ENCODE results near the gene IPCEF1. TPM values are rescaled to one million over a fixed set of nuclear protein-coding genes. Genes with fewer than 3 reads are reported as not detected.

The IPCEF1 gene
- total and polyA plus RNA-seq, 2 of the 8 experiments (the other 6 are each of a cell fraction or from before 2014, with no cell fraction given): 0.41 to 0.78 TPM

- Histone ChIP-seq H3K18ac (ENCODE audit: extremely low read depth, low read length) (no peak overlapping the region), H3K4me3 (ENCODE audit: extremely low read depth in 1 of 4, insufficient read depth in 2 of 4, low read depth in 3 of 4, low read length in 4 of 4) (no peak overlapping the region), H3K79me1 (ENCODE audit: low read depth, low read length) (no peaks in the 10 kb centered on the region), H3K23ac (ENCODE audit: insufficient read length) (no peak overlapping the region), H3K4ac (replicated peaks; ENCODE audit: insufficient read length, low read depth, low read length) (no peak overlapping the region), H2BK12ac (ENCODE audit: low read depth, low read length) (no peak overlapping the region), H3K4me1 (replicated peaks in 1 of 4; ENCODE audit: control insufficient read depth in 3 of 4, insufficient read depth in 4 of 4, low read length in 3 of 4) (no peaks in the 10 kb centered on the region), H2BK15ac (ENCODE audit: low read length) (no peak overlapping the region), H4K91ac (replicated peaks; ENCODE audit: insufficient read length, low read length) (no peak overlapping the region), H3K27ac (ENCODE audit: low read depth, low read length) (no peak overlapping the region), H3K14ac (ENCODE audit: insufficient read length) (no peak overlapping the region), H3K79me2 (ENCODE audit: control insufficient read depth in 1 of 2, insufficient read depth in 2 of 2, low read length in 2 of 2) (no peaks in the 10 kb centered on the region), H3K9ac (replicated peaks in 1 of 4; ENCODE audit: extremely low read depth in 1 of 4, low read depth in 3 of 4, low read length in 3 of 4) (no peak overlapping the region), H2AK5ac (ENCODE audit: low read depth, low read length) (no peak overlapping the region), H4K5ac (ENCODE audit: insufficient read length, low read depth, low read length) (no peak overlapping the region), H3K9me3 (ENCODE audit: insufficient read depth in 2 of 2, low read depth in 1 of 2, low read length in 1 of 2) (no peaks in the 10 kb centered on the region), H4K20me1 (replicated peaks in 1 of 2; ENCODE audit: control insufficient read depth in 1 of 2, insufficient read depth in 2 of 2, low read length in 2 of 2) (no peaks in the 10 kb centered on the region), H3K56ac (replicated peaks; ENCODE audit: insufficient read length, low read depth, low read length) (no peak overlapping the region), H2BK20ac (ENCODE audit: low read length) (no peak overlapping the region), H3K27me3 (replicated peaks in 1 of 4; ENCODE audit: control insufficient read depth in 3 of 4, extremely low read depth in 1 of 4, insufficient read depth in 3 of 4, low read length in 3 of 4) (no peaks in the 10 kb centered on the region), H2AFZ (ENCODE audit: low read length) (0 out of 2 replicates have a peak overlapping the region, but pooled peaks have one; percentile 6), H3K4me2 (ENCODE audit: insufficient read depth in 1 of 2, low read depth in 2 of 2, low read length in 2 of 2) (no peak overlapping the region), H3K36me3 (ENCODE audit: control insufficient read depth in 2 of 4, insufficient read depth in 4 of 4, low read length in 3 of 4) (no peaks in the 10 kb centered on the region), H2BK5ac (ENCODE audit: low read depth, low read length) (no peak overlapping the region), H4K8ac (ENCODE audit: extremely low read depth, insufficient read depth, low read length) (no peak overlapping the region), H3K23me2 (ENCODE audit: low read depth, low read length) (no peaks in the 10 kb centered on the region; the same call in 1 of the 2 replicates), H2BK120ac (replicated peaks; ENCODE audit: low read depth, low read length) (no peak overlapping the region)
- DNase-seq (ENCODE audit: low read depth in 1 of 2, low spot score in 2 of 2) (no peak), FAIRE-seq (no peak)
- POLR2A ChIA-PET (ENCODE audit: partially characterized antibody): no interaction called here
- CTCF ChIA-PET (ENCODE audit: partially characterized antibody): interaction anchor here (1.5 kb wide), 1 partner anchor 53 kb away, joined by 3 read pairs; no protein-coding TSS in a partner anchor
- 86% methylated on average over 2 of the region's 2 CpGs; no CpG with 5 or more reads in 1 of the 2 experiments for WGBS, 2 experiments (ENCODE audit: extremely low coverage in 1 of 2, insufficient coverage in 1 of 2, insufficient read length in 1 of 2, insufficient replicate concordance in 2 of 2, low coverage in 1 of 2, low lambda C conversion rate in 2 of 2, missing lambda C conversion rate in 1 of 2)
- TF ChIP-seq GABPA (IDR thresholded peaks at IDR 0.05; ENCODE audit: borderline replicate concordance, insufficient read depth, low read length) (no peak), NANOG (IDR thresholded peaks at IDR 0.05; ENCODE audit: insufficient read depth, low read depth, low read length, poor library complexity, severe bottlenecking) (no peak), NRF1 (IDR thresholded peaks at IDR 0.05; ENCODE audit: low read depth, low read length) (no peak), USF2 (IDR thresholded peaks at IDR 0.05; ENCODE audit: low read length) (no peak), EGR1 (IDR thresholded peaks at IDR 0.05; ENCODE audit: borderline replicate concordance, low read depth, low read length) (no peak), HDAC6 (IDR thresholded peaks at IDR 0.05; ENCODE audit: low read depth, low read length) (no peak), BRCA1 (IDR thresholded peaks at IDR 0.05; ENCODE audit: low read depth, low read length) (no peak), RNF2 (IDR thresholded peaks at IDR 0.05; ENCODE audit: borderline replicate concordance, low read depth, low read length, missing control alignments, poor library complexity, severe bottlenecking) (no peak), KDM1A (IDR thresholded peaks at IDR 0.05; ENCODE audit: borderline replicate concordance, low read length) (no peak), ATF3 (IDR thresholded peaks at IDR 0.05; ENCODE audit: insufficient read depth, low read depth, low read length) (no peak)
These were observed 244.3 kb downstream of the IPCEF1 start for GRCh38 chr6:154112181-154112809.
